Nephron (organoid): Measurements from ENCODE around the gene ZNF548.

Experiments used
- H3K27ac Mint-ChIP-seq, 3 experiments: 2 replicates each; pipeline ENCODE4 v1.8.0; 2020; ENCODE audit warnings: mixed read lengths in 3 of 3, mild to moderate bottlenecking in 2 of 3, moderate library complexity in 1 of 3
- H3K27me3 Mint-ChIP-seq: 2 replicates; pipeline ENCODE4 v1.8.0; 2021; ENCODE audit warnings: low read depth, mild to moderate bottlenecking, moderate library complexity, mixed read lengths
- H3K36me3 Mint-ChIP-seq: 2 replicates; pipeline ENCODE4 v1.8.0; 2020; ENCODE audit warnings: low read depth, mixed read lengths
- H3K4me1 Mint-ChIP-seq: 2 replicates; pipeline ENCODE4 v1.8.0; 2020; ENCODE audit warnings: mixed read lengths
- H3K4me3 Mint-ChIP-seq, 3 experiments: 2 replicates each; pipeline ENCODE4 v1.8.0; 2020; ENCODE audit warnings: mild to moderate bottlenecking in 3 of 3, mixed read lengths in 3 of 3, moderate library complexity in 2 of 3
- H3K9me3 Mint-ChIP-seq: 2 replicates; pipeline ENCODE4 v1.8.0; 2020; ENCODE audit warnings: mixed read lengths
- TF ChIP-seq, protein P1 (sequence below), 3 experiments: fragments of 200-600 bp; sonication (generic); IDR thresholded peaks; one replicate each; pipeline ENCODE4 v1.5.0; 2021; ENCODE audit warnings: antibody characterized with exemption in 3 of 3; ENCODE audit not compliant: unreplicated experiment in 3 of 3

Gene ZNF548

DNA sequence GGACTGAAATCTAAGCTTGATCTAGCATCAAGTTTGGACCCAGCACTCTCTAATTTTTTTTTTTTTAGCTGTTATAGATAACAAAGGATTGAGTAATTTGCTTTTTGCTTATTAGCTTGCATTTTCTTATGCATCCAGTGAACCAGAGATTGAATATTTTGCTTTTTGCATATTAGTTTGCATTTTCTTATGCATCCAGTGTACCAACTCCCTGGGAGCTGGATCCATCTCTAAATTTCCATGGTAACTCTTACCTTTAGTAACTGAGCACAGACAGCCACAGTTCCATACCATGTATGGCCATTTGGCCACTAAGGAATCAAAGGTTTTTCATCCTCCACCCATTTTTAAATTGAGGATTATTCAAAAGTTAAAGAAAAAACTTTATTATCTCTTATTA, 8.7 kb upstream of the ZNF548 start:
- peaks cover 47% of the 10 kb centered on the region for H3K36me3 Mint-ChIP-seq
- H3K9me3 Mint-ChIP-seq: peaks cover 36% of the 10 kb centered on the region
- H3K27ac Mint-ChIP-seq: no peak overlapping the region
- TF ChIP-seq, protein P1, sequence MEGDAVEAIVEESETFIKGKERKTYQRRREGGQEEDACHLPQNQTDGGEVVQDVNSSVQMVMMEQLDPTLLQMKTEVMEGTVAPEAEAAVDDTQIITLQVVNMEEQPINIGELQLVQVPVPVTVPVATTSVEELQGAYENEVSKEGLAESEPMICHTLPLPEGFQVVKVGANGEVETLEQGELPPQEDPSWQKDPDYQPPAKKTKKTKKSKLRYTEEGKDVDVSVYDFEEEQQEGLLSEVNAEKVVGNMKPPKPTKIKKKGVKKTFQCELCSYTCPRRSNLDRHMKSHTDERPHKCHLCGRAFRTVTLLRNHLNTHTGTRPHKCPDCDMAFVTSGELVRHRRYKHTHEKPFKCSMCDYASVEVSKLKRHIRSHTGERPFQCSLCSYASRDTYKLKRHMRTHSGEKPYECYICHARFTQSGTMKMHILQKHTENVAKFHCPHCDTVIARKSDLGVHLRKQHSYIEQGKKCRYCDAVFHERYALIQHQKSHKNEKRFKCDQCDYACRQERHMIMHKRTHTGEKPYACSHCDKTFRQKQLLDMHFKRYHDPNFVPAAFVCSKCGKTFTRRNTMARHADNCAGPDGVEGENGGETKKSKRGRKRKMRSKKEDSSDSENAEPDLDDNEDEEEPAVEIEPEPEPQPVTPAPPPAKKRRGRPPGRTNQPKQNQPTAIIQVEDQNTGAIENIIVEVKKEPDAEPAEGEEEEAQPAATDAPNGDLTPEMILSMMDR (IDR thresholded peaks at IDR 0.05; ENCODE audit: unreplicated experiment in 3 of 3): no peak
- H3K4me3 Mint-ChIP-seq: no peak overlapping the region
- peaks cover 7% of the 10 kb centered on the region for H3K27me3 Mint-ChIP-seq
- H3K4me1 Mint-ChIP-seq: no peaks in the 10 kb centered on the region

DNA sequence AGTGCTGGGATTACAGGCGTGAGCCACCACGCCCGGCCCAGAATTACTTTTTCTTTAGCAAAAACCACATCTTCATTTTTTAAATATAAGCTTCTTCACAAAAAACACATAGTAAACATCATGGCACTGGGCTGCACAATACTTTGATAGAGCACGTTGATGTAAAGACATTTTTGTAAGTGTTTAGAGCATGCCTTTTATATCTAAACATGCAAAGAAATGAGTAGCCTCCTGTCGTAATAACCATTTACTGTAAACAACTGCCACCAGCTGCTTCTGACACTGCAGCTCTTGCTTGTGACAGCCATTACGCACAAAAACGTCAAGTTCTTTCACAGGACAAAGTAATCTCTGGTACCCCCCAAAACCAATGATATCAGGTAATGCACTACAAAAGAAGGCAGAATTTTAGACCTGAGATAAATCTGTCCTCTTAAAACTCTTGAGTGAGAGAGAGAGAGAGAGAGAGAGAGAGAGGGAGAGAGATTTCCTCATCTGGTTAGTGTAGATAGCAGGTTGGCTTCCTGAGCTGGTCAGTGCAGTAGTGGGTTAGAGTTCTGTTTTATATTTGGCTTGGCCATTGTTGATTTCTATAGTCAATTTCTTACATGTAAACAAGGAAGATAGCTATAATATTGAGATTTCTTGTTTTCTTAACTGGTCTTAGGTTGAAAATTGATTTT, 6.7 kb upstream of the ZNF548 start:
- Mint-ChIP-seq H3K27ac (no peak overlapping the region), H3K9me3 (peaks cover 21% of the 10 kb centered on the region), H3K4me1 (no peaks in the 10 kb centered on the region), H3K4me3 (no peak overlapping the region), H3K27me3 (peaks cover 7% of the 10 kb centered on the region), H3K36me3 (peaks cover 26% of the 10 kb centered on the region)
- TF ChIP-seq, protein P1 (IDR thresholded peaks at IDR 0.05; ENCODE audit: unreplicated experiment in 3 of 3): no peak

DNA sequence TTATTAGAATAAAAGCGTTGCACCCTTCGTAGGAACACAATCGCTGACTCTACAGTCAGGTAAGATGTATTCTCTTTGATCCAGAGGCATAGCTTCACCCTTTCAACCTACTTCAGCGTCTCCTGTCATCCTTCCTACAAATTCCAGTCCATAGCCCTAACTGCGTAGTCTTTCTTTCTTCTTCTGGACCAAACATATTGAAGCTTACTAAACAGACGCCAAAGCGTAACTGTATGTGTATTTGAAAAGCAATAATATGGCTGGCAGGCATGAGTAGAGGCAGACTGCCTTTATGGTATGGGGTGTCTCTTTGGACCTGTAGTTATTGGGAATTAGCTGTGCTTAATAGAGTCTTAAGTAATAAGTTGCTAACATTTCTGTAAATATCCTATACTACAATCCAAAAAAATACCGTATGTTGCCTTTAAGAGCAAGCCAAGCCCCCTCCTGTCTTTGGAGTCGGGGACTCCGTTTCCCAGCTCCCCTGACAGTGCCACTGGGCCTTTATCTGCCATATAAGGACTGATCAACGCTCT, 392 bp upstream of the ZNF548 start:
- Mint-ChIP-seq H3K4me1 (peaks cover 21% of the 10 kb centered on the region), H3K9me3 (peaks cover 14% of the 10 kb centered on the region), H3K27me3 (no peaks in the 10 kb centered on the region), H3K36me3 (peaks cover 42% of the 10 kb centered on the region), H3K4me3 (peak overlapping the region; percentile 92 to 100 (median 97)), H3K27ac (peak overlapping the region; percentile 95 to 98 (median 98))
- TF ChIP-seq, protein P1 (IDR thresholded peaks at IDR 0.05; ENCODE audit: unreplicated experiment in 3 of 3): no peak

GRCh38 chr19:57395710-57396109, 6.1 kb downstream of the ZNF548 start:
- no peak overlapping the region for H3K4me3 Mint-ChIP-seq
- H3K4me1 Mint-ChIP-seq: peaks cover 6% of the 10 kb centered on the region
- H3K27ac Mint-ChIP-seq: no peak overlapping the region
- peaks cover 95% of the 10 kb centered on the region for H3K36me3 Mint-ChIP-seq
- H3K27me3 Mint-ChIP-seq: no peaks in the 10 kb centered on the region
- H3K9me3 Mint-ChIP-seq: peaks cover 57% of the 10 kb centered on the region
- TF ChIP-seq, protein P1 (IDR thresholded peaks at IDR 0.05; ENCODE audit: unreplicated experiment in 3 of 3): no peak

DNA sequence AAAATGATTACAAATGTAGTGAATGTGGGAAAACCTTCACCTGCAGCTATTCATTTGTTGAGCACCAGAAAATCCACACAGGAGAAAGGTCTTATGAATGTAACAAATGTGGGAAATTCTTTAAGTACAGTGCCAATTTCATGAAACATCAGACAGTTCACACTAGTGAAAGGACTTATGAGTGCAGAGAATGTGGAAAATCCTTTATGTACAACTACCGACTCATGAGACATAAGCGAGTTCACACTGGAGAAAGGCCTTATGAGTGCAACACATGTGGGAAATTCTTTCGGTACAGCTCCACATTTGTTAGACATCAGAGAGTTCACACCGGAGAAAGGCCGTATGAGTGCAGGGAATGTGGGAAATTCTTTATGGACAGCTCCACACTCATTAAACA, 9.2 kb downstream of the ZNF548 start:
- H3K36me3 Mint-ChIP-seq: peaks cover 93% of the 10 kb centered on the region
- no peaks in the 10 kb centered on the region for H3K4me1 Mint-ChIP-seq
- no peak overlapping the region for H3K4me3 Mint-ChIP-seq
- peaks cover 57% of the 10 kb centered on the region for H3K9me3 Mint-ChIP-seq
- H3K27ac Mint-ChIP-seq: no peak overlapping the region
- TF ChIP-seq, protein P1 (IDR thresholded peaks at IDR 0.05; ENCODE audit: unreplicated experiment in 3 of 3): no peak
- no peaks in the 10 kb centered on the region for H3K27me3 Mint-ChIP-seq
